OCI-M2 (cell line): ENCODE data around the gene KRT86.
"Not testable (repeated sequence)": the region's sequence is repeated elsewhere in the genome, so short reads cannot be mapped to it uniquely, and the experiment has no call there.

Source experiments
- DNase-seq: peaks from one replicate; lab custom pipeline; 2025; ENCODE audit not compliant: unreplicated experiment; lab: John Stamatoyannopoulos, UW

KRT86 gene

GRCh38 chr12:52267266-52267665, 7.2 kb upstream of the KRT86 start:
- no peak for DNase-seq

DNA sequence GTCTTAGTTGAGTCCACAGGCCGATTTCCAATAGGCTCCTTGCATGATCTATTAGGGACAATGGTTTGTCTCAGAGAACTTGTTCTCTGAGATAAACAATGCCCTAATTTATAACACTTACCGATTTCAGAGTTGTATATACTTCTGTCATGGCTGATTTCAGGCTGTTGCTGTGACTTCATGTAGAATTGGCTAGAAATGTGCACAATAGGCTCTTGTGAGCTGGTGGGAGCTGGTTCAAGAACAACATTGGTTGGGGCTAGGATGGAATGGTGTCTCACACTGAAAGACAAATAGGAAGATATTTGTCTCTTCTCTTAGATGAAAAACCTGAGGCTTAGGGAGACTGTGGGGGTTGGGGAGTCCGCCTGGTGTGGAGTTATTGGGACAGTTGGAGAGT, 6.7 kb upstream of the KRT86 start:
- DNase-seq, result no peak

DNA sequence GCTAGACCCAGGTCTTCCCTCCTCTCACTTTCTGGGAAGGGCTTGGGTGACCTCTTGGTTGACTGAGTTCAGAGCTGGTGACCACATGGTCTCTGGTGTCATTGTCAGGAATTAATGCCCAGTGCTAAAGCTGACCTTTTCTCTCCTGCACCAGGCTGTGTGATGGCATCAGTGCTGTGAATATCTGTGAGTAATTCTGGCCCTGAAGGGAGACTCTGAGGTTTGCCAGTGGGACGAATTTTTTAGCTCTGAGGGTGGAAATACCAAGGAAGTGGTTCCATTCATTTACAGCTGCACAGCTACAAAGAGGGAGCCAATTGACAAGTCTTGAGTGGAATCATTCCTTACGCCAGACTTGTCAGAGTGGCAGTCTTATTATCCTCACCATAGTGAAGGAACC, 6.2 kb upstream of the KRT86 start:
- DNase-seq, result no peak

- no peak for DNase-seq
Observed at GRCh38 chr12:52270541-52271070, 3.8 kb upstream of the KRT86 start.

- DNase-seq, result no peak
Observed at GRCh38 chr12:52271158-52271557, 3.3 kb upstream of the KRT86 start.

DNA sequence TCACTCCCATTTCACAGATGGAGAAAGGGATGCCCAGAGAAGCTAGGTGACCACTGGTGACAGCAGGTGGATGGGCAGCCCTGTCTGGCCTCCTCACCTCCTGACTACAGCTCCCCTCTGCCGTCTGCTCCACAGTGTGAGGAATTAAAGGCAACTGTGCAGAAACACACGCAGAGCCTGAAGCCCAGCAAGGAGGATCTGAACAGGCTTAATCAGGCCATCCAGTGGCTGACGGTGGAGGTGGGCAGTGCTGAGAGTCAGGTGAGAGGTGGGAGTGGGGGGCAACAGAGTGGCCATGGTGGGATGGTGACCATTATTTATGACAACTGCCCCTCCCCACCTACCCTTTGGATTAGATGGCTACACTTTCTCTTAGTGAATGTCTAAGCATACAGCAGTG, 1.2 kb downstream of the KRT86 start:
- DNase-seq, result no peak

- no peak for DNase-seq
Observed at GRCh38 chr12:52277486-52278245, 3.2 kb downstream of the KRT86 start.

- no peak for DNase-seq
Observed at GRCh38 chr12:52278575-52279421, 4.4 kb downstream of the KRT86 start.

- DNase-seq, result no peak
Observed at GRCh38 chr12:52279422-52280318, 5.2 kb downstream of the KRT86 start.

DNA sequence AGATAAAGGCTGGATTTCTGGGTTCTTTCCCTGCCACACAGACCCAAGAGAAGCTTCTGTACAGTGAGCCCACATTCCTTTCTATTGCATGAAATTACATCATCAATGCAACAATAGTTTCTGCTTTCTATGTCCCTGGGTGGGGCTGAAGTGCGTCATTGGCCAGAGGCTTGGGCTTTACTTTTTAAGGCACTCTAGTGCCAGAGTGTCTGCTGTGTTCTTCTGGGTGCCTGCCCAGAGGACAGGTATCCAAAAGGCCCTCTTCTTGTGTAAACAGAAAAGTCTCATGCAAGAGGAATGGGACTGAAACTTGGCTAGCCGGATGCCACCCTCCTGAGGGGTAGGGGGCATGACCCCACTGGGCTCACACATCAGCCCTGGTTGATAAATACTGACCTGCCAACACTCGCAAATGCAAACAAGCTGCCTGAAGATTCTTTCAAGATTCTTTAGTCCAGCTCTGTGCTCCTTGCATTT, 5.9 kb downstream of the KRT86 start:
- no peak for DNase-seq

- no peak for DNase-seq
Observed at GRCh38 chr12:52280796-52281560, 6.5 kb downstream of the KRT86 start.

DNA sequence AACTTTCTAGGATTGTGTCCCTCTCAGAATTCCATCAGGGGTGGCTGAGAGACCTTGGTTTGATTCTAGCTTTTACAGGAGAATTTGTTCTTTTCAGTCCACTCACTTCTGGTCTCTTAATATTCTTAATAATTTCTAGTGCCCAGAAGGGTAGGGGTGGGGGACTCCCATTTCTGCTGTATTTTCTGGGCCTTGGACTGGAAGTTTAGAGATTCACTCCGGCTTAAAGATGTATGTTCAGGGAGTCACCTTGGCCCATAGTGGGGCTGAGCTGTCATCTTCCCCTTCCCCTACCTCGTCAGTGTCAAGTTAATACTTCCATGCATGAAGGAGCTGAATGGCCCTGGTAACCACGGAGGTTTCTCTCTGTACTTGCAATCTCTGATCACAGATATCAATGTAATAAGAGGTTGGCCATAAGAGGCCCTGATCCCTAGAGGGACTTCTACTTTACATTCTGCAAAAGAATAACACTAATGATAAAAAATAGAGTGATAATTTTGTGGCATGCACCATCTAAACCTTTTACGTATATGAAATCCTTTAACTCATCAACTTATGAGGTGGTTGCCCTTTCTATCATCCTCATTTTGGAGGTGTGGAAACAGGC, 10.2 kb downstream of the KRT86 start:
- DNase-seq, result no peak

DNA sequence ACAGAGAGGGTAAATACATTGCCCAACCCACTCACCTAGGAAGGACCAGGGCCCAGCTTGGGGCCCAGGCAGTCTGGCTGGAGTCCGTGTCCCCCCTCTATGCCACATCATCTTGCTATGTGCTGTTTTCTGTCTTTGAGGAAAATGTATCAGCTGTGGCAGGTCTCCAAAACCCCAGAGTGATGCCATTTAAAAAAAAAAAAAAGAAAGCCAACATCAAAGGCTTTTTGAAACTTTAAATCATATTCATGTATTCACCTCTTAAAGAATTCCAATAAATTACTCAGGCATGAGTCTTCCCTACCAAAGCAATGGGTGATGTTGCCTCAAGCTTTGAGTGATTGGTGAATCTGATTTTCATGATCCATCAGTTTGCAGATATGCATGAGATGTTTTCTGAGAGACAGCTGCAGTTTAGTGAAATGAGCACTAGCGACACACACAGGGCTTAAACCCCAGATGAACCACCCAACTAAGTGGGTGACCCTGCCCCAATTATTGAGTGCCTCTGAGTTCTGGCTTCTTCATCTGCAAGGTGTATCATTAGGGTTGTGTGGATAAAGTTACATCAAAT, 10.8 kb downstream of the KRT86 start:
- no peak for DNase-seq

DNA sequence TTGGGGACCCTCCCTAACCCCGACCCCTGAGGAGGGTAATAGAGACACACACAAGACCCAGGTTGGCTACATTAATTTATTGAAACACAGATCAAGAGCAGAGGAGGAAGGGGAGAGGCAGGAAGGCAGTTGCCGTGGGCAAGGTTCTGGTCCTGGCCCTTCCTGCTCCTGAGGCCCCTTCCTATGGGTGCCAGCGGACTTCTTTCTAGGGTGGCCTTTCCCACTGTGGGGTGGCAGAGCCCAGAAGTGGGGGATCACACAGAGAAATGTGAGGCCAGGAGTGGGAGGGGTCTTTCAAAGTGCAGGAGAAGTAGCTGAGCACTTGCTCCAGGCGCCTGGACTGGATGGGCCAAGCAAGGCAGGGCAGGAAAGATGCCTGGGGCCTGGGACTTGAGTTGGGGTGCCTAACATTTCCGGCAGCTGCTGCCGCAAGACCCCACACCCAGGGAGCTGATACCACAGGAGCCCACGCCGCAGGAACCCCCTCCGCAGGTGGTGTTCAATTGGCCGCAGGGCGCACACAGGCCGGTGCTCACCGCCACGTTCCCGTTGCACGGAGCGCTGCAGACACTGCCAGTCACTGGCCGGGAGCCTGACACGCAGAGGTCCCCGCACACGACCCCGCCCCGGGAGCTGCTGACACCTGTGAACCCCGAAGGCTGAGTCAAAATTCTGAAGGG, 11.5 kb downstream of the KRT86 start:
- no peak for DNase-seq

DNA sequence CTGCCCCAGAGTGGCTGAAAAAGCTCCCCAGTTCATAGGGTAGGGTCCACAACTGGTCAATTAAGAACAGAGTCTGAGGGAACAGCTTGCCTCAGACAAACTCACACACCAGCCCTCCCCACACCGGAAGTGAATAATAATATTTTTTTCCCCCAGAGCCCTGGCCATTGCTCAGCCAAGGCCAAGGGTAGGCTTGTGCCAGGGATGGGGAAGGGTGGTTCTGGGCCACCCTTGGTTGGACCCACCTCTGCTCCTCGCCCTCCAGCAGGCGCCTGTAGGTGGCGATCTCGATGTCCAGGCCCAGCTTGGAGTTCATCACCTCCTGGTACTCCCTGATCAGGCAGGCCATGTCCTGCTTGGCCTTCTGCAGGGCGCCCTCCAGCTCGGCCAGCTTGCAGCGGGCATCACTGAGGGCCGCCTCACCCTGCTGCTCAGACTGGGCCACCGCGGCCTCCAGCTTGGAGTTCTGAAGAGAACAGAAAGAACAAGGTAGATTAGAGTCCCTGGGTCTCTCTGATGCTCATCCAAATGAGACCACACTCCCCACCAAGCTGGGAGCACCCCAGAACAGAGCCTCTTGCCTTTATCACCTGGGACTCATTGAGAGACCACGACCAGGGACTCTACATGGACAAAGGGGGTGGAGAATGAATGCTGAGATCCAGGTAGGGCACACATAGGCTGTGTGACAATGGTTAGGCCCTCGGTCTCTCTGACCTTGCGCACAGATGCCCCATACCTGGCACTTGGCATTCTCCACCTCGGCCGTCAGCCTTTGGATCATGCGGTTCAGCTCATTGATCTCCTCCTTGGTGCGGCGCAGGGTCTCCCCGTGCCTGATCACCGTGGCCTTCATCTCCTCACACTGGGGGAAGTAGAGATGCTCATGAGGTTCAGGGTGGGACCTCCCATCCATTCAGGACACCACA, 12.7 kb downstream of the KRT86 start:
- not testable (repeated sequence) for DNase-seq

DNA sequence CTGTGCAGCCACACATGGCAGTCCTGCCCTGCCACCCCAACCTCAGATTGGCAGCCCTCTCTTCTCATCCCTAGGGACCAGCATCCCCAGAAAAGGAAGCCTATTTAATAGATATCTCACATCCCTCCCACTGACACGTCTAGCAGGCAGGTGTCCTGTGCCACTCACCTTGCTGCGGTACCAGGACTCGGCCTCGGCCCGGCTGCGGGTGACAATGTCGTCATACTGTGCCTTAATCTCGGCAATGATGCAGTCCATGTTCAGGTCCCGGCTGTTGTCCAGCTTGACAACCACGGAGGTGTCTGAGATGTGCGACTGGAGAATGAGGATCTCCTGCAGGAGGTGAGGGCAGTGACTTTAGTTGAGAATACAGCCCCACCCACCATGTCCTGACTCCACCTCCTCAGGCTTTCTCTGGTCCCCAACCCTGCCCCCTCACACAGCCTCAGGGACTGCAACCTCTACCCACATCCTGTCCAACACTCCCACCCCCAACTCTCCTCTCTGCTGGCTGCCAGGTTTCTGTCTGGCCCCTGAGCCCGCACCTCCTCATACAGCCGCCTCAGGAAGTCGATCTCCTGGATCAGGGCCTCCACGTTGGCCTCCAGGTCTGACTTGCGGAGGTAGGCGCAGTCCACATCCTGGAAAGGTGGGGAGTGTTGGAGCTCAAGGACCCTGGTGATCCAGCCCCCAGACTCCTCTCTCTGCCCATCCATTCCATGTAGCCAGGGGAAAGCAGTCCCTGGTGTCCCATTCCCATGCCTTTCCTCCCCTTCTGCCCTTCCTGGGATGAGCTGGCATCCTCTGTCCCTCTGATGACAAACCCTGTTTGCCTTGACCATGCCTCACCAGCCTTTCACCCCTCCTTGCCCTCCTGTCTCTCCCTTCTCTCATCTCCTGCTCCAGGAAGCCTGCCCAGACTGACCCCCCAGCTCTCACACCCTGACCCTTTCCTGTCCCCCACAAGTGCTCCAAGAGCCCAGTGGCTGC, 13.7 kb downstream of the KRT86 start:
- DNase-seq, result not testable (repeated sequence)
